B cell (primary cell): ENCODE measurements around the gene LRP2.

Experiments
- EZH2 ChIP-seq: IDR thresholded peaks from 2 replicates; pipeline ENCODE4 v1.6.1; 2012; ENCODE audit warnings: borderline replicate concordance, low read depth, mild to moderate bottlenecking, moderate library complexity, low read length; ENCODE audit not compliant: insufficient read depth, poor library complexity, severe bottlenecking
- TF ChIP-seq, protein P1 (sequence below): fragments of 200-600 bp; IDR thresholded peaks from one replicate; pipeline ENCODE4 v1.8.0; 2022; ENCODE audit warnings: antibody characterized with exemption, mild to moderate bottlenecking

DNA sequence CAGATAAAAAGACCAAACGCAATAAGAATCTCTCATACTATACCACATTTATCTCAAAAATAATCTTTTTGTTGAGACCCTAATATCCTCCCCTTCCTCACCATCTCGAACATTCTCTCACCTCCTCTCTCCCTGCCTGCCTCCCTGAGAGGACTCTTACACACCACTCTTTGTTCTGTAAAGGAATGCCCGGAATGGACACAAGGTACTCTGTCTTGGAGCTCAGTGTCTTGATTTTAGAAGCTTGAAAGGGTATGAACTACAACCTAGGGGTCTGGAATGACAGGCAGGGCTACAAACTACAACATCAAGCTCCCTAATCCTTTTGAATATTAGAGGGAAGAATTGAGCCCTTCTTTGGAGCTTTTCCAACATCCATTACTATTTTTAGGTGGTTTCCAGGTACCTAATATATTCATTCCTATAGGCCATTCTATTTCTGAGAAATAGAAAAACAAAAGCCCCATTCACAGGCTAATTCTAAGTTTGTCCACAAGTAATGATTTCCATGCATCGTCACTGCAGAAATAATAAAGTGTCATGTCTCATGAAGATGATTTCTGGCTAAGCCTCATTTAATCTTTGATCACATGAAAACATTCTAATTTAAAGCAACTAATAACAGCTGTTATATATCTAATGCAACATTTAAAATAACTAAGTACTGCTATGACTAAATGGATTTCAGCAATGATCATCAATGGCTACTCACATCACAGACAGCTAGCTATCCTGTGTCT lies 60.6 kb downstream of the LRP2 start:
- TF ChIP-seq, protein P1, sequence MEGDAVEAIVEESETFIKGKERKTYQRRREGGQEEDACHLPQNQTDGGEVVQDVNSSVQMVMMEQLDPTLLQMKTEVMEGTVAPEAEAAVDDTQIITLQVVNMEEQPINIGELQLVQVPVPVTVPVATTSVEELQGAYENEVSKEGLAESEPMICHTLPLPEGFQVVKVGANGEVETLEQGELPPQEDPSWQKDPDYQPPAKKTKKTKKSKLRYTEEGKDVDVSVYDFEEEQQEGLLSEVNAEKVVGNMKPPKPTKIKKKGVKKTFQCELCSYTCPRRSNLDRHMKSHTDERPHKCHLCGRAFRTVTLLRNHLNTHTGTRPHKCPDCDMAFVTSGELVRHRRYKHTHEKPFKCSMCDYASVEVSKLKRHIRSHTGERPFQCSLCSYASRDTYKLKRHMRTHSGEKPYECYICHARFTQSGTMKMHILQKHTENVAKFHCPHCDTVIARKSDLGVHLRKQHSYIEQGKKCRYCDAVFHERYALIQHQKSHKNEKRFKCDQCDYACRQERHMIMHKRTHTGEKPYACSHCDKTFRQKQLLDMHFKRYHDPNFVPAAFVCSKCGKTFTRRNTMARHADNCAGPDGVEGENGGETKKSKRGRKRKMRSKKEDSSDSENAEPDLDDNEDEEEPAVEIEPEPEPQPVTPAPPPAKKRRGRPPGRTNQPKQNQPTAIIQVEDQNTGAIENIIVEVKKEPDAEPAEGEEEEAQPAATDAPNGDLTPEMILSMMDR: no peak
- TF ChIP-seq EZH2: no peak
